Bronchial epithelial cell (primary cell): Measurements from ENCODE around the gene DOCK1. TPM values are rescaled to one million over a fixed set of nuclear protein-coding genes. Genes with fewer than 3 reads are reported as not detected.

Source experiments
- DNase-seq: peaks from one replicate; pipeline ENCODE4 v3.0.0-alpha.2; 2010; ENCODE audit warnings: low read depth
- FAIRE-seq: peaks from 2 replicates; lab custom pipeline; 2011; peaks lifted over from hg19 to GRCh38; lab: Jason Lieb, UNC
- H3K27me3 ChIP-seq: 2 replicates; pipeline ENCODE4 v1.5.1; 2011; ENCODE audit warnings: low read length; ENCODE audit not compliant: control insufficient read depth, insufficient read depth
- H3K36me3 ChIP-seq: 2 replicates; pipeline ENCODE4 v1.5.1; 2011; ENCODE audit warnings: low read length; ENCODE audit not compliant: control insufficient read depth, insufficient read depth
- H3K4me3 ChIP-seq: 2 replicates; pipeline ENCODE4 v1.5.1; 2011; ENCODE audit warnings: mild to moderate bottlenecking, low read depth, low read length, control low read depth
- total RNA-seq: library from RNA; depleted of rRNA; stranded (reverse); fragments of >200 nt; gene quantifications from 2 replicates; pipeline ENCODE4 v1.2.1, GENCODE V29; 2014
- TF ChIP-seq, protein P1 (sequence below): IDR thresholded peaks from 2 replicates; pipeline ENCODE4 v1.5.1; 2011; ENCODE audit warnings: mild to moderate bottlenecking, moderate library complexity, low read length, control low read depth, inconsistent platforms; ENCODE audit not compliant: insufficient read depth, severe bottlenecking

Gene DOCK1
- total RNA-seq, 1 donor from 2014 or later, result 173 TPM

DNA sequence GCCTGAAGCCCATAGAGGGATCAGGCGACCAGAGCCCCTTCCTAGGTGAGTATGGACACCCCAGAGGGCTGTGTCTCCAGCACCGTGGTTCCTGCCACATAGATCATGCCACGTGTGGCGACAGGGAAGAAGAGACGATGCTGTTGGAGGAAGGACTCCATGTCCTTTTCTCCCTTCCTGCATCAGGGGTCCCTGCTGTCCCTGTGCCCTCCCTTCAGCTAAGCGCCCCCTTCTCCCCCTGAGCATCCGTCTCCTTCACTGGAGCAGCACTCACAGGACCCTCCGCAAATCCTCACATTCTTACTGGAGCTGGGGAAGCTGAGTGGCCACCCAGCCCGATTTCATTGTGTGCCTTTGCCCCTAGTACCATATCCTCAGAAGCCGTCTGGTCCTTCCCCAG, 558.3 kb downstream of the DOCK1 start:
- TF ChIP-seq, protein P1, sequence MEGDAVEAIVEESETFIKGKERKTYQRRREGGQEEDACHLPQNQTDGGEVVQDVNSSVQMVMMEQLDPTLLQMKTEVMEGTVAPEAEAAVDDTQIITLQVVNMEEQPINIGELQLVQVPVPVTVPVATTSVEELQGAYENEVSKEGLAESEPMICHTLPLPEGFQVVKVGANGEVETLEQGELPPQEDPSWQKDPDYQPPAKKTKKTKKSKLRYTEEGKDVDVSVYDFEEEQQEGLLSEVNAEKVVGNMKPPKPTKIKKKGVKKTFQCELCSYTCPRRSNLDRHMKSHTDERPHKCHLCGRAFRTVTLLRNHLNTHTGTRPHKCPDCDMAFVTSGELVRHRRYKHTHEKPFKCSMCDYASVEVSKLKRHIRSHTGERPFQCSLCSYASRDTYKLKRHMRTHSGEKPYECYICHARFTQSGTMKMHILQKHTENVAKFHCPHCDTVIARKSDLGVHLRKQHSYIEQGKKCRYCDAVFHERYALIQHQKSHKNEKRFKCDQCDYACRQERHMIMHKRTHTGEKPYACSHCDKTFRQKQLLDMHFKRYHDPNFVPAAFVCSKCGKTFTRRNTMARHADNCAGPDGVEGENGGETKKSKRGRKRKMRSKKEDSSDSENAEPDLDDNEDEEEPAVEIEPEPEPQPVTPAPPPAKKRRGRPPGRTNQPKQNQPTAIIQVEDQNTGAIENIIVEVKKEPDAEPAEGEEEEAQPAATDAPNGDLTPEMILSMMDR, result no peak

DNA sequence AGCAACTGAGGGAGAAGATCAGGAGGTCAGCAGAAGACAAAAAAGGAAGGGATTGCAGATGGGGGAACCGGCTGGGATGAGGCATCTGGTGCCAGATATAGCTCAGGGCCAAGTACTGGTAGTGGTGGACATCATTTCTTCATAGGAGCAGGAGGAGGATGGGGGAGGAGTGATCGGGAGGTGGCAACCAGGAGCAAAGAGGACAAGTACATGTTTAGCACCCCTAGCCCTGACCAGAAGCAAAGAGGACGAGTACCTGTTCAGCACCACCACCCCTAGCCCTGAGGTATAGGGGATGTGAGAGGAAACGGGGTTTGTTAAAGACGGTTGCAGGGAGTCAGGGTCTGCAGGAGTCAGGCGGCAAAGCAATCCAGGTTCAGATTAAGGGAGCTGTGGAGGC, 559.3 kb downstream of the DOCK1 start:
- FAIRE-seq, result no peak
- TF ChIP-seq, protein P1, result no peak
- no peaks in the 10 kb centered on the region for H3K27me3 ChIP-seq

More for the DNA sequence above, 558.3 kb downstream of the DOCK1 start:
- H3K4me3 ChIP-seq, result no peak overlapping the region
- DNase-seq, result no peak
- H3K36me3 ChIP-seq, result no peaks in the 10 kb centered on the region
- no peak for FAIRE-seq
- no peaks in the 10 kb centered on the region for H3K27me3 ChIP-seq

DNA sequence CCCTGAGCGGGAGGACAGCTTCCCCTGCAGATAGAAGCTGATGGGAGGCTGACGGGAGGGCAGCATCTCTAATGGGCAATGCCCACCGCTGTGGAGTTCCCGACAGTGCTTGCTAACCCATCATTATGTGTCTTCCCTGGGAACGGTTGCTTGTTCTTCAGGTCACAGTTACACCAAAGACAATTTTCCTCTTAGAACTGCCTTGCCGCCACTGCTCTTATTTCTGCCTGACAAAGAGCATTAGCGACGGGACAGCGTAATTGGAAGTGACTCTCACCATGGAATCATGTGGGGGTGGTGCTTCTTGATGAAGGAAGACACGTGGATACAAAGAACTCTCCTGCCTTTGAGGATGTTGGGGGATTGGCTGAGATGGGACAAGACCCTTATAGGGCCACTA, 562.6 kb downstream of the DOCK1 start:
- no peaks in the 10 kb centered on the region for H3K36me3 ChIP-seq
- H3K27me3 ChIP-seq, result no peaks in the 10 kb centered on the region
- H3K4me3 ChIP-seq, result no peak overlapping the region
- TF ChIP-seq, protein P1, result no peak
- FAIRE-seq (no peak), DNase-seq (no peak)

More for the DNA sequence above, 559.3 kb downstream of the DOCK1 start:
- H3K36me3 ChIP-seq, result no peaks in the 10 kb centered on the region
- H3K4me3 ChIP-seq, result no peak overlapping the region
- DNase-seq, result no peak

DNA sequence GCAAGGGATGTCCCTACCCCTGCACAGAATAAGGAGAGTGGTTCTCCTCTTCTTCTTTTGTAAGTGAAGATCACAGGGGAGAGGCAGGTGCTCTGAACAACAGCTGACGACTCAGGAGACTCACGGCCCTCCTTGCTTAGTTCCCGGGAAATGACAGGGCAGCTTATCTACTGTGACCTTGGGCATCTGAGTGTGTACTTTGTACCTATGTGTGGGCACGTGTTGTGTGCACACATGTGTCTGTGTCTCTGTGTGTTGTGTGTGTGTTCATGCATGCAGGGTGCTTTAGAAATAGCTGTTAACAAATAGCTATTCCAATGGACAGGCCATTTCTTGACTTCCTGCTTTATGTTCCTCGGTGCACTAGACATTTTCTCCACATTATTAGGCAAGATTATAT, 563.4 kb downstream of the DOCK1 start:
- Histone ChIP-seq H3K27me3 (no peaks in the 10 kb centered on the region), H3K4me3 (no peak overlapping the region), H3K36me3 (no peaks in the 10 kb centered on the region)
- FAIRE-seq (no peak), DNase-seq (no peak)
- TF ChIP-seq, protein P1, result no peak

DNA sequence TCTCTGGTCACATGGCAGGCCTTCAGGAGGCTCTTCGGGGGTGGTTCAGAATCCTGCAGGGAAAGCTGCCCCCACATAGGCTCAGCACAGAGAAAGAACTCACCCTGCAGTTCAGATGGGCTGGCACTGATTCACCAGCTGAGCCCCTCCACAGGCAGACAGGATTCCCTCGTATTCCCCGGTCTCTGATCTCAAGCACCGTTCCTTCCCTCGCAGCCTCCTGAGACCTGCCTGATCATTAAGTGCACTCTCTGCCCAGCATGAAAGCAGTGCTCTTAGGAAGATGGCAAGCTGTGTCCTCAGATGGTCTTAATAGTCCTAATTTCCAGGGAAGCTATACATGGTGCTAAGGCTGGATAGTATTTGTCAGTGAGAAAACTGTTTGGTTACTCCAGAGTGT, 565.7 kb downstream of the DOCK1 start:
- no peaks in the 10 kb centered on the region for H3K27me3 ChIP-seq
- FAIRE-seq (no peak), DNase-seq (no peak)
- H3K36me3 ChIP-seq, result no peaks in the 10 kb centered on the region
- H3K4me3 ChIP-seq, result no peak overlapping the region
- TF ChIP-seq, protein P1, result no peak

DNA sequence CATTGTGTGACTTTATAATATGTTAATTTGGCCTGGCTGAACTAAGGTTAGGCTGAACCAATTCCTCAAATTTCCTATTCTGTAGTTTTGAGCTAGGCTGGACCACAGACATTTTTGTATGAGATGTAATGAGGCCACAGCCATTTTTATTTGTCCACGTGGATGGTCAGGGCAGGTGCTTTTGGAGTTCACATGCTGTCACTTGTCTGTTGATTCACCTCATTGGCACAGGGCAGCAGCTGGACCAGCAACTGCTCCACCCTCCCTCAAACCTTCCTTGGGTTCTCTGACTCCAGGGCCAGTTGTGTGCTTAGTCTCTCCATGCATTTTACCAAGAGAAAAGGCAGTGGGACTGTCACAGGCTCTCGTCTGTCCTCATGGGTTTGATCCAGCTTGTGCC, 567.7 kb downstream of the DOCK1 start:
- H3K4me3 ChIP-seq, result no peak overlapping the region
- no peak for DNase-seq
- no peak for FAIRE-seq
- no peaks in the 10 kb centered on the region for H3K27me3 ChIP-seq
- no peaks in the 10 kb centered on the region for H3K36me3 ChIP-seq
- TF ChIP-seq, protein P1, result no peak
